OCI-LY1 (cell line): ENCODE data around the gene SERINC3.

Experiments
- EZH2 ChIP-seq: fragments of 200-600 bp; sonication (generic), shearing (Covaris generic); IDR thresholded peaks from 2 replicates; pipeline ENCODE4 v1.8.0; 2017; ENCODE audit warnings: borderline replicate concordance, mixed run types, mild to moderate bottlenecking, antibody characterized with exemption, low read length, moderate library complexity, mixed read lengths
- TF ChIP-seq, protein P1 (sequence below): fragments of 200-600 bp; sonication (generic), shearing (Covaris generic); IDR thresholded peaks from 2 replicates; pipeline ENCODE4 v1.5.1; 2017; ENCODE audit warnings: mild to moderate bottlenecking, antibody characterized with exemption, low read length, moderate library complexity, mixed read lengths

- TF ChIP-seq EZH2, result no peak
- TF ChIP-seq, protein P1, sequence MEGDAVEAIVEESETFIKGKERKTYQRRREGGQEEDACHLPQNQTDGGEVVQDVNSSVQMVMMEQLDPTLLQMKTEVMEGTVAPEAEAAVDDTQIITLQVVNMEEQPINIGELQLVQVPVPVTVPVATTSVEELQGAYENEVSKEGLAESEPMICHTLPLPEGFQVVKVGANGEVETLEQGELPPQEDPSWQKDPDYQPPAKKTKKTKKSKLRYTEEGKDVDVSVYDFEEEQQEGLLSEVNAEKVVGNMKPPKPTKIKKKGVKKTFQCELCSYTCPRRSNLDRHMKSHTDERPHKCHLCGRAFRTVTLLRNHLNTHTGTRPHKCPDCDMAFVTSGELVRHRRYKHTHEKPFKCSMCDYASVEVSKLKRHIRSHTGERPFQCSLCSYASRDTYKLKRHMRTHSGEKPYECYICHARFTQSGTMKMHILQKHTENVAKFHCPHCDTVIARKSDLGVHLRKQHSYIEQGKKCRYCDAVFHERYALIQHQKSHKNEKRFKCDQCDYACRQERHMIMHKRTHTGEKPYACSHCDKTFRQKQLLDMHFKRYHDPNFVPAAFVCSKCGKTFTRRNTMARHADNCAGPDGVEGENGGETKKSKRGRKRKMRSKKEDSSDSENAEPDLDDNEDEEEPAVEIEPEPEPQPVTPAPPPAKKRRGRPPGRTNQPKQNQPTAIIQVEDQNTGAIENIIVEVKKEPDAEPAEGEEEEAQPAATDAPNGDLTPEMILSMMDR, result no peak
These were observed 12.1 kb downstream of the SERINC3 start for GRCh38 chr20:44509762-44510161.
